Activated CD8-positive, alpha-beta memory T cell treated with anti-CD3 and anti-CD28 coated beads for 1 hour (primary cell): ENCODE data around the gene DOCK8.
A peak's percentile ranks its signal among the peaks of the same experiment; 100 is the strongest.

ENCODE experiments used
- DNase-seq, 2 donors: peaks; one replicate each; pipeline ENCODE4 v3.0.0-alpha.2; 2020; ENCODE audit warnings: low read depth in 1 of 2; ENCODE audit errors: extremely low read depth in 1 of 2

Gene DOCK8

GRCh38 chr9:487429-487828, 272.8 kb downstream of the DOCK8 start:
- DNase-seq = no peak

GRCh38 chr9:488448-488847, 273.8 kb downstream of the DOCK8 start:
- DNase-seq = no peak

DNA sequence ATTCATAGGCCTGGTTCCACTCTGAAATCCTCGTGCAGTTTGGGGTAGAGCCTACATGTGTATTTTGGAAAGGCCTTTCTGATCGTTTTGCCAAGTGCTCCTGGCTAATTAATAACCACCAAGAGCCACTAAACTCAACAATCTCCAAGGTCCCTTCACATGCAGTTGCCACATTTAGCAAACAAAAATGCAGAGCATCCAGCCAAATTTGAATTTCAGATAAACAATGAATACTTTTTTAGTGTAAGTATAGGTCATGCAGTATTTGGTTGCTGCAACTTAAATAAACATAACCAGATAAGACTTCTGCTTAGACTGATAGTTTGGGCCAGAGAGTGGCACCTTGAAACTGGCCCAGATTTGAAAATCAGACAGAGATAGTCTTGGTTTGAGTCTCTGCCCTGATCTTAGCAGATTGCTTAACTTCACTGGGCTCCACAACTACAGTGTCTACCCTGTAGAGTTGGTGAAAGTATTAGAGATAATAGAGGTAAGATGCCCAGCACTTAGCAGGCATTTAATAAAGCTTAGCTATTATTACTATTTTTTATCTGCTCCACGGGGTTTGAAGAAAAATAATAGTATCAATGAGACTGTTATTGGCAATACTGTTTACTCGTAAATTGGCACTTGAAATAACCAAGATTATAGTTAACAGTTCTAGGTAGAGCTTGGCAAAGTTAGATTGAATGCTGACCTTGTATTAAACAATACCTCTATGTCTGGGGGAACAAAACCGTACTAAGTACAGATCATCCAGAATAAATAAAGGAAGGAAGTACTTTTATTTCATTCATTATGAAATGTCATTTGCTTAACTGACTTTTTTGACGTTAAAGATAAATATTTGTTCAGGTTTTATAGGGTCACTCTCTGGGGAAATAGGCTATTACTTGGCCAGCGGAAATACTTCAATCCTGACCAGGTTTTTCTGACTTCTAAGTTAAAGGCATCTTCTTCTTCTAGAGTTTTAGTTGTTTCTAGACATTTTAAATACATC, 274.8 kb downstream of the DOCK8 start:
- DNase-seq = no peak

DNA sequence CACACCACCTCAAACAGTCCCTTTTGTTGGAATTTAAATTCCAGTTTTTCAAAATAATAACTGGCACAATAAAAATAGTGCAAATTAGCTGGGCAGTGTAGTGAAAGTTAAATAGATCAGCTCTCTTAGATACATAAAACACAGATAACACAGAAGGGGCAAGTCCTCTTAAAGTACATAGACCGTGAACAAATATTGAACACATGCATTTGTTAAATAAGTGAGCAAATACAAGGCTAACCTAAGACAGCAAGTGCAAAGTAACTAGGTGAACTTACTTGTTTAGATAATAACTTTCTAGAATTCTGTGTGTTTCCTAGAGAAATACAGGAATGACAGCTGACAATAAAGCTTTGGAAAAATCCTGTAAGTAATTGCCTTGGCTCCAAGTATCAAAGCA, 280.1 kb downstream of the DOCK8 start:
- DNase-seq = no peak

- DNase-seq = no peak
Observed at GRCh38 chr9:495739-496138, 281.1 kb downstream of the DOCK8 start.

DNA sequence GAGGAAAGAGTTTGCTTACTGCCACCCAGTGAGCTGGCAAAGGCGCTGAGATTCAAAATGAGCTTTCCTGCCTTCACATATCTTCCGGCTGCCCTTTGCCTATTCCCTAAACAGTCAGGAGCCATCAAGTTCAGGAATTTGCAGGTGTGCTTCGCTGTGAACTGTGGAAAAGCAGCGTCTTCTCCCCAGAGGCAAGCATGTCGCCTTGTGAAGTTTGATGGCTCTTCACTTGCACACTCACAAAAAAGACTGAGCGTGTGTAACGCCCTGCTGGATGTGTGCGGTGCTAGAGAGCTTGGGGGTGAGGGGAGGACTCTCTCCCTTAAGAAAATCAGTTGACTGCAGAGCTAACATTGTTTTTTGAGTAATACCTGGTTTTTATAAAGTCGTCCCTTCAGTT, 288.7 kb downstream of the DOCK8 start:
- no peak for DNase-seq

DNA sequence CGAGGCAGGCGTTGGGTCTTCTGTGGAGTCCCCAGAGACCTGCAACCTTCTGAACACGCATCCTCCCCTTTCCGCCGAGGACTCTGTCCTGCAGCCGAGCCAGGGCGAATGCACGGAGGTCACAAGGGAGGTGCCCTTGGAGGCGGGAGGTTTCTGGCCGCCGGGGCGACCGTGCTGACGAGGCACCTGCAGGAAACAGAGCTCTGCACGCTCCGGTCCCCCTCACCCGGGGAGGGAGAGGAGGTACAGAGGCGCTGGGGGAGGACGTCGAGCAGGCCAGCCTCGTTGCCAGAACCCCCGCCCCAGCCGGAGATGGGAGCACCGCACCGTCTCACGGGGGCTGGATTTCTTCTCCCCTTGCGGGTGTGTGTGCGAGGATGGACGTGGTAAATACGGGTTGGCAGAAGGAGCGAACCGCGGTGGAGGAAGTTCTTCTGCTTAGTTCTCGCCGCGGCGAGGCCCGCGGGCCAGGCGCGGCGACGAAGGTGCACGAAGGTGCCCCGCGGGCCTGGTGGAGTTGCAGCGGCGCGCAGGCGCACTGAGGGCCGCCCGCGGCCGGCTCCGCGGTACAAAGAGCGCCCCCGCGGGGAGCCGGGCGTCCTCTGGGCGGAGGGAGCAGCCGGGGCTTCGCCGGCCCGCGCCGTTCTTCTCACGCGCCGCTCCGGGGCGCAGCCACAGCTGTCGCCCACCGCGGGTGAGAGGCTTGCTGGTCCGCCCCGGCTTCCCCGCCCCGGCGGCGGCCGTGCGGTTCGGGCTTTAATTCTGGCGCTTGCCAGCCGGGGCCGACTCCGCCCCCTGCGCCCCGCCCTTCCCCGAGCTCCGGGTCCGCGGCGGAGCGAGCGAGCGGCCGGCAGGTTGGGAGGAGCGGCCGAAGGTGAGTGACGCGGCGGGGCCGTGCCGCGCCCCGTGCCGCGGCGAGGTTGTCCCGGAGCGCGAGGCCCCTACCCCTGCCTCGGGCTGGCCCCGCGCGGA, 289.5 kb downstream of the DOCK8 start, which contains the start of gene KANK1:
KANK1 (plus strand) TSS at position 815 of the 972 bp plus-strand sequence.
- peak; percentile 32 to 60 for DNase-seq

DNA sequence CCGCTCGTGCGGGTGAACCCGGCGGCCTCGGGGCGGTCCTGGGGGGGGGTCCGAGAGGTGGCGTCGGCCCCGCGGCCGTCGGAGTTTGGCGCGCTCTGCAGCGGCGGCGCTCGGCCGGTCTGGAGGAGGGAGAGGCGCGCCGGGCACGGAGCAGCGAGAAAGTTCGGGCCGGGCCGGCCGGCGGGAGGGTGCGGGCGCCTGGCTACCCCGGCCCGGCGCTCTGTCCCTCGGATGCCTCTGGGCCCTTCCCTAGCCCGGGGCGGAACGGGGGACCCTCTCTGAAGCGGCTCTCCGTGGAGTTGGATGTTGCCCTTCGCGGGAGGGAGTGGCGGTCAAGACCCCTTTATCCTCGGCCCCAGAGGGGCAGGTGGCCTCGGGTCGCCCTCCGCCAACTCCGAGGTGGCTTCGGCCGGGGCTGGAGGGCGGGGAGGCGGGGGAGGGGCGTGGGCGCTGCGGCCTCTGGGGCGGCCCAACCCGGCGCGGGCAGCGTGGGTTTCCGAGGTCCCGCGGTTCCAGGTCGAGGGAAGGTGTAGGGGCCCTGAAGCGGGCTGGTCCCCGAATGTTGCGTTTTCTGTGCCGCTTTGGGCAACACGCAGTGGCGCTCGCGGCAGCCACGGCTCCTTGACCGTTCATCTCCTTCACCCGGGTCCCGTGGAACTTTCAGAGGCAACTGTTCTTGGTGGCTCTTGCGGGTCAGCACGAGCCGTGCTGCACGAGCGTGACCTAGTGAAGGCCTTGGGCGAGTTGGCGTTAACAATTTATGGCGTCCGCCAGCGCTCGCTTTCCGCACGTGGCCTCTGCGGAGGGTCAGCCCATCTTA, 290.5 kb downstream of the DOCK8 start:
- no peak for DNase-seq

GRCh38 chr9:505741-506059, 291.0 kb downstream of the DOCK8 start:
- no peak for DNase-seq

DNA sequence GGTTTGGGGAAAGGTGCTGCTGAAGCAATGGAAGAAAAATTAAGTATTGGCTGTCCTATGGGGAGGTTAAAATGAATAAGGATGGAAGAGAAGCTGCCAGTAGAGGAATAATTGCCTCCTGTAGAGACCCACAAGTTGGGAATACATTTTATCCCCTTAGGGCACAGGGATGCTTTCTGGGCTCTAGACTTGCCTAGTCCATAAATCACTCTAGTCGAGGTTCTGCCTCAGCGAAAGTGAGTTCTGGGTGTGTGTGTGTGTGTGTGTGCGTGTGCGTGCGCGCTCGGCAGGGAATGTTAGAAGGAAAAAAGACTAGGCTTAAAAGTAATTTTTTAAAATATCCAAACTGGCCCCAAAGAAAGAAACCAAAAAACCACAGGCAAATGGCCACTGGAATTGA, 291.6 kb downstream of the DOCK8 start:
- no peak for DNase-seq

DNA sequence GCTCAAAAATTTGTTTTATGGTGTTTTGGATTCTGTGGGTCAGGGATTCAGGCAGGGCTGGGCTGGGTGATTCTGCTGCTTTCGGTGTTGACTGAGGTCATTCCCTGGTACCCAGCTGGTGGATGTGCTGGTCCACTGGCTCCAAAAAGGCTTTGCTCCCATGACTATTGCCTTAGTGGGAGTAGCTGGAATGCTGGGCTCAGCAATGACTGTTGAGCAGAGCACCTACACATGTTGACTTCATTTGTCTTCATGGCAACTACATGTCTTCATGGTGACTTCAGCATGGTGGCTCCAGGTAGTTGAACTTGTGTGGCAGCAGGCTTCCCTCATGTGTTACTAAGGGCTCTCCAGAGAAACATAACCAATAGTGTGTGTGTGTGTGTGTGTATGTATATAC, 297.2 kb downstream of the DOCK8 start:
- DNase-seq = no peak

- no peak for DNase-seq
Observed at GRCh38 chr9:512555-513272, 298.0 kb downstream of the DOCK8 start.
